ENCODE data around the gene IDI2.
"Not testable (repeated sequence)": the region's sequence is repeated elsewhere in the genome, so short reads cannot be mapped to it uniquely, and the experiment has no call there.

The IDI2 gene

DNA sequence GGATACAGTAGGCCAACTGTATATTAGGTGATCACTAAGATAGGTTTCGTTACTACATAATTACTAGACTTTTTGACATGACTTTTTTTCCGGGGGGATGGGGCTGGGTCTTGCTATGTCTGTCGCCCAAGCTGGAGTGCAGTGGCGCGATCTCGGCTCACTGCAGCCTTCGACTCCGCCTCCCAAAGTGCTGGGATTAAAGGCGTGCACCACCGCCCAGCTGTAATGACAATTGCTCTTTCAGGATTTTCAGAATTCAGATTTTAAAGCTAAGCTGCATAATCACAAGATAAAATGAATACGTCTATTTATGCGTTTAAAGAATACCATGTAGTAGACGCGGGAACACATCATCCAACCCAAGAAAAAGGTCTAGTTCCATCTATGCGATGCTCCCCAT is 22.3 kb upstream of the IDI2 start:
- peak; percentile 21 for DNase-seq (ENCODE audit: low read depth)

DNA sequence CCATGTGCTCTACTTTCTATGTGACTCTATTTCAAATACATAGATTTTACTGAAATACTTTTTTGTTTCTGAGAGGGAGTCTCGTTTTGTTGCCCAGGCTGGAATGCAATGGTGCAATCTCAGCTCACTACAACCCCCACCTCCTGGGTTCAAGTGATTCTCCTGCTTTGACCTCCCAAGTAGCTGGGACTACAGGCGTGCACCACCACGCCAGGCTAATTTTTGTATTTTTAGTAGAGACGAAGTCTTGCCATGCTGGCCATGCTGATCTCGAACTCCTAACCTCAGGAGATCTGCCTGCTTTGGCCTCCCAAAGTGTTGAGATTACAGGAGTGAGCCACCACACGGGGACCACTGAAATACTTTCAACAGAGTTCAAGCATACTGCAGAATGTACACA is 19.8 kb upstream of the IDI2 start:
- DNase-seq (ENCODE audit: low read depth), result no peak

DNA sequence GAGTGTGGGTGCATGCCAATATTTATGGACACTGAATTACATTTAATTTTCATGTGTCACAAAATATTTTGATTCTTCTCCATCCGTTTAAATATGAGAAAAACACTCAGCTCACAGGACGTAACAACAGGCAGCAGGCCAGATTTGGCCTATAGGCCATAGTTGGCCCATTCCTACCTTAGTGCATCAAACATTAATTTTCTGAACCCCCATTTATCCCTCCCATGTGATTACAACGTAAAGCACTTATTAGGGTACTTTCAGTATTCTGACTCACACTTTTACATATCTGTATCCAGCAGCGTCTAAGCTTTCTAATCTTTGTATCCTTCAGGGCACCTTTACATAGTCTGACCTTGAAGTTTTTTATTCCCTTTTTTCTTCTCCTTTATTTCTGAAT is 19.3 kb upstream of the IDI2 start:
- DNase-seq (ENCODE audit: low read depth), result no peak

DNA sequence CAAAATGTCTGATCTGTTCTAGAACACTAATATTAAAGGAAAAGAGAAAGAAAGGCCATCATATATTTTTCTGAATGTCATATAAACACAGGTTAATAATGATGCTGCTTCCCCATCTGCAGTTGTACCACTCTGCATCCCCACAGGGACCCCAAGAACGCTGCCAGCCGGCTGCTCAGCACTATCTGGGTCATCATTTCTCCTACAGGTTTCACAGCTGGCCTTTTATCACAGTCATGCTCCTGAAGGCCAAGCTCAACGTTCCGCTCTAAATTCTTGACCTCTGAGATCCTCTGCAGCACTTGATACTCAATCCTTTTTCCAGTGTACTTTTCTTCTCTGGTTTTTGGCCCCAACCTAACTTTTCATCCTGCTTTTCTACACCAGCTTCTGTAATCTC is 18.5 kb upstream of the IDI2 start:
- no peak for DNase-seq (ENCODE audit: low read depth)

DNA sequence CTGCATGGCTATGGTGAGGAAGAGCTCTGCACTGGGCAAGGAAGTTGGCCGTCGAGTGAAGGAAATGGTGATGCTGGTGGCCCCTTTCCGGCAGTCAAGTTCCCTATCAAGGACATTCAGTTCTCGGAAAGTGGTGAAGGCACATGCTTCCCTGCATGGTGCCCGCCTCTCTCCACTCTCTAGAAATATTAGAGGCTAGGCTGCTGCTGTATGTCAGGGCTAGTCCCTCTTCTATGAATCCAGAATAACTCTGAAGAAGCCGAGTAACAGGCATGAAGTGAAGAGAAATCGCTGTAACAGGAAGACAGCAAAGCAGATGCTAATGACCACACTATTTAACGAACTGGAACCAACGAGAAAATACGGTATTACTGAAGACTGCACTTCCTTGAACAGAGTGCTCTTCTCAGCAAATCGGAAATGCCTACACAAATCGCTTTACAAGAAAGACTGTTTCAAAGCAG is 17.9 kb upstream of the IDI2 start:
- DNase-seq (ENCODE audit: low read depth), result no peak

DNA sequence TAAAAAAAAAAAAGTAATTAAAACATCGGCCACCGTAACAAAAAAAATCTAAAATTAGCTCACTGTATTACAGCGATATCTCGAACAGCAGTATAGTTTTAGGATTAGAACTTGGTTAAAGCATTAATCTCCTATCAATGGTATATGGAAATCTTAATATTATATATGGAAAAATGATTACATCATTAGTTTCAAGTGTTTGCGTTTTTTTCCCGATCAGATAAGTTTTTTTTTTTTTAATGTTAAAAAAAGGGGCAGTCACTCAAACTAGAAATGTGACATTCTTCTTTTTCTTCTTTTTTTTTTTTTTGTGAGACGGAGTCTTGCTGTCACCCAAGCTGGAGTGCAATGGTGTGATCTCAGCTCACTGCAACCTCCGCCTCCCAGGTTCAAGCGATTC is 15.9 kb upstream of the IDI2 start:
- no peak for DNase-seq (ENCODE audit: low read depth)

DNA sequence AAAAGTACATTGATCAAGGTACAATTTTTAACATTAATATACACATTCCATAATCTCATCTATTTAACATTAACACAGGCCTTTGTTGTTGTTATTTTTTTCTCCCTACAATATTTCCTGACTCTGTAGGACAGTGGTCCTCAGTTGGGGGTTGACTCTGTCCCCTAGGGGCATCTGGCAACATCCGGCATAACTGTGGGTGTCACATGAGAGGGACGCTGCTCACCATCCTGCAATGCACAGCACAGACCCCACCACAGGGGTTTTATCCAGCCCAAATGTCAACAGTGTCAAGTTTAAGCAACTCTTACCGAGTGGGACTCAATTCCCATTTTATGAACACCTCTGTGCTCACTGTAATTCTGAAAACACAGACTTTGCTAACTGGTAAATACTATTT is 14.5 kb upstream of the IDI2 start:
- no peak for DNase-seq (ENCODE audit: low read depth)

DNA sequence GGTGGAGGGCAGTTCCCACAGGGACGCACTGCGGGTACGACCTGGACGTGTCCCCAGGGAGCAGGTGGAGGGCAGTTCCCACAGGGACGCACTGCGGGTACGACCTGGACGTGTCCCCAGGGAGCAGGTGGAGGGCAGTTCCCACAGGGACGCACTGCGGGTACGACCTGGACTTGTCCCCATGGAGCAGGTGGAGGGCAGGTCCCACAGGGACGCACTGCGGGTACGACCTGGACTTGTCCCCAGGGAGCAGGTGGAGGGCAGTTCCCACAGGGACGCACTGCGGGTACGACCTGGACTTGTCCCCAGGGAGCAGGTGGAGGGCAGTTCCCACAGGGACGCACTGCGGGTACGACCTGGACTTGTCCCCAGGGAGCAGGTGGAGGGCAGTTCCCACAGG is 13.1 kb upstream of the IDI2 start:
- not testable (repeated sequence) for DNase-seq (ENCODE audit: low read depth)

DNA sequence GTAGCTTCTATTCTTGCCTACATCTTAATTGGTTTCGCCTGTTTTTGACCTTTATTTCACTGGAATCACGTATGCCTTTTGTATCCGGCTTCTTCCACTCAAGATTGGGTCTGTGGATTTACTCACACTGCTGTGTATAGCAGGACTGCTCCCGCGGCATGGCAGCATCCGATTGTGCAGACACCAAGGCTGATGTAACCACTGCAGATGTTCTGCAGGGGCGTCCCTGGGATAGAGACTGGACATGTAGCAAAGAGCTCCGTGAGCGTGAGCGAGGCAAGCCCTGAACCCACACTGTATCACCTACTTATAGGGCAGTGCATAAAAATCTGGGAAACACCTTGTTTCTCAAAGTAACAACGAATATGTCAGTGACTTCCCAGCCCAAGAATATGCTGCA is 11.4 kb upstream of the IDI2 start:
- no peak for DNase-seq (ENCODE audit: low read depth)

DNA sequence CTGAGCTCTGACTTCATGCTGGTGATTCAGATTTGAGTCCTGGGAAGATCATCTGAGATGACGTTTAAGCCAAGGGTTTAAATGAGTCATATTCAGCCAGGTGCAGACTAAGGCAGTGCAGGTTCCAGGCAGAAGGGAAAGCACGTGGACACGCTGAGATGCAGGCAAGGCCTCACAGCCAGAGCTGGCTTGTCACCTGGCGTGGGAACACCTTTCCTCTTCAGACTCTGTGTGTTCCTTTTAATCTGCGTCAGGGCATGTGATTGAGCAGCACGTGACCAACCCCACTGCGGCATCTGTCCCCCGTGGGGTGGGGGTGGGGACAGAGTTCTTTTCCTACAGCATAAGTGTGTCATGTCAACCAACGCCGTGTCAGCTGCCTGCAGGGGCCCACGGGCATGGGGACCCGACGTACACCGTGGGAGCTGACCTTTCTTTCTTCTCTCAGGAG is 10.7 kb upstream of the IDI2 start:
- peak; percentile 71 for DNase-seq (ENCODE audit: low read depth)

DNA sequence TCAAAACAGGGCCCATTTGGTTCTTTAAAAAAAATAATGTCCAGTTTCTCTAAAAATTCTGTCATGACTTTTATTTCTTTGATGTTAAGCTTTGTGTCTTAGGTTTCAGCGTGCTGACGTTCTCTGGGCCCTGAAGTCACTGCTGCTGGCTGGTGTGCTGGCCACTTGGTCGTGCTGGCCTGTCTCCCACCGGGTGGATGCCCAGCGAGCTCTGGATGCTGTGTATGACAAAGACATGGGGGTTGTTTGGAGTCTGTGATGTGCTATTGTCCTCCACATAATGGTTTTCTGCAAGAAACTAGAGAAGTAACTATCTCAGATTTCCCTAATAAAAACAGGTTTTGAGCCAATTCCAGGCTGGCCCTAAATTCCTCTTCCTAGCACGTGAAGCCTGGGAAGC is 9.5 kb upstream of the IDI2 start:
- no peak for DNase-seq (ENCODE audit: low read depth)

DNA sequence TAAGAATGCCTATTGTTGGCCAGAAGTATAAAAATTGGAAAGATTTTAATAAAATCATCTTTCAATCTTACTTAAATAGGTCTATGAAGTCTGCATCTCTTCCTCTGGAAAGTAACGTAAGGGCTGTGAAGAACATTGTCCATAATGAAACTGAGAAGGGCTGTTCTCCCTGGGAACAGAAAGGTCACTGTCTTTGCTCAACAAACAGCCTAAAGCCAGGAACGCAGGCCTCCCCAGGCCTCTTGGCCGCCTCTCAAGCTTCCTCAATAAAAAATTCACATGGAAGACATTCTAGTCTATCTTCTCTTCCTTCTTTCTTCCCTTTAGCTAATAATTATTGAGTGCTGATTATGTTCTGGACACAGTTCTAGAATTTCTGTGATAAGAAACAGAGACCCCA is 9.1 kb upstream of the IDI2 start:
- DNase-seq (ENCODE audit: low read depth), result no peak

DNA sequence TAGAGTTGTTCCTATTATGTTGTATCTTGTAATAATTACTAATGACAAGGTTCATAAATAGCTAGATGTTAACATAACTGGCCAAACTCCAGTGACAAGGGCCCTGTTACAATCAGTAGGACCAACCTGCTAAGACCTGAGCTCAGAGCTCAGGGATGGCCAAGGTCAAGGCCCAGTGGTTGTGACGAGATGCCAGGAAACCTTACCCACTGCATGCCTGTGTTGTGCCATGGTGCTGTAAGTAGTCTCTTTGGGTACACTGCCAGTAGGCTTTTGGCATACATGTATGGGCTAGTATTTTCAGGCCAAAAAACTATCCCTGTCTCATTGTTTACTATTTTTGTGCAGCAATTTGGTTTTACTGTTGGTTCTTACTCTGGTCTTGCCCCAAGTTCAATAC is 7.9 kb upstream of the IDI2 start:
- DNase-seq (ENCODE audit: low read depth), result no peak

DNA sequence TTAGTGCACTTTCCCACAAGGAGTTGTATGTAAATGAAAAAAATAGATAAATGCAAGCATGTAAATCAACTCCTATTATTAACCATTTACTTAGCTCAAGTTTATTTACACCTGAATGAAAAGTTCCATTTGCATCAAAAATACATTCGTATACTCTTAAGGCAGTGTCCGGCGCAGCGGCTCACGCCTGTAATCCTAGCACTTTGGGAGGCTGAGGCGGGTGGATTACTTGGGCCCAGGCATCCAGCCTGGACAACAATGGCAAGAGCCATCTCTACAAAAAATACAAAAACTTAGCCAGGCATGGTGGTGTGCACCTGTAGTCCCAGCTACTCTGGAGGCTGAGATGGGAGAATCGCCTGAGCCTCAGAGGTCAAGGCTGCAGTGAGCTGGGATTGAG is 4.2 kb upstream of the IDI2 start:
- DNase-seq (ENCODE audit: low read depth), result no peak

DNA sequence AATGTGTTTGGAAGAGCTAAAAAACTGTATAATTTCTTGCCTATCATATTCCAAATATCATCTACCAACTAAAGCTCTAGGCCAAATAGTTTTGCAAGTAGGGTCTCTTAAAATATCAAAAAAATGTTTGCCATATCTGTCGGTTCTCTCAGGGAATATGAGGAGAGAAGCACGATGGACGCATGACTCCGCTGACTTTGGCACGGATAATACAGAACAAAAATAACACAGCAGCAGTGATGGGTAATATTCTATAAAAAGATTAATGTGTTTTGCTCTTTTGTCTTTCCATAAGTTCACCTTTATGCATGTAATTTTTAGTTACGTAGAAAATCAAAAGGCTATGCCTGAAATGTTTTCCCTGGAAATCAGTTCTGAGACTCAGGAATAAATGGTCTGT is 919 bp upstream of the IDI2 start:
- no peak for DNase-seq (ENCODE audit: low read depth)

DNA sequence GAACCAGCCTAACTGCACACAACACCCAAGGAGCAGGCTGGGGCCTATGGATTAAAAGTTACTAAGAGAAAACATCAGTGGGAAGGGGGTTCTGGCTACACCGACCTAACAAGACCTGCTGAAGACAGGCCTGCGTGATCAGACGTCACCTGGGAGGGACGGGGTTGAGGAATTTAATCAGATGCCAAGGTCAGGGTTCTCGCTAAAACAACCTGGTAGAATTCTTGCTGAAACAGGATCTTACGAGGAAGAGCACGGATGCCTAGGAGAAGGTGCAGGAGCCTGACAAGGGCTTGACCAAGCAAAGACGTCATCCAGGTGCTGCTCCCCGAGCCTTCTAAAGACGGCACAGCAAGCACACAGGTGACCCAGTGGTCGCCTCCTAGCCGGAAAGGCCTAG is 1.6 kb downstream of the IDI2 start:
- no peak for DNase-seq (ENCODE audit: low read depth)

DNA sequence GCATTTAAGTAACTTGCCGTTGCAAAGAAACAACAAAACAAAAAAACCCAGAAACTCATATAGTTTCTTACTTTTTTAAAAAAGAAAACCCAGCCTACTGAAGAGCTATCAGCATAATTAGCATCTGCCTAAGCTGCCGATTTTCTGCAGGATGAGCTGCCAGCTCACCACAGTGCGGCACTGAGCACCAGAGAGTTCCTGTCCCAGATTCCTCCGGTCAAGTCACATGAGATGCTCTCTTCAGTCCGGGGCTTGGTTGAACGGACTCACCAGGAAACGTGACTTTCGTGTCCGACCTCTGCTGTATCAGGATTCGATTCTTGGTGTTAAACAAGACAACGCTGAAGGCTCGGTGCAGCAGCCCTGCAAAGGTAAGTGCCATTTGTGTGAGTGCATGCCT is 3.2 kb downstream of the IDI2 start:
- DNase-seq (ENCODE audit: low read depth), result no peak

DNA sequence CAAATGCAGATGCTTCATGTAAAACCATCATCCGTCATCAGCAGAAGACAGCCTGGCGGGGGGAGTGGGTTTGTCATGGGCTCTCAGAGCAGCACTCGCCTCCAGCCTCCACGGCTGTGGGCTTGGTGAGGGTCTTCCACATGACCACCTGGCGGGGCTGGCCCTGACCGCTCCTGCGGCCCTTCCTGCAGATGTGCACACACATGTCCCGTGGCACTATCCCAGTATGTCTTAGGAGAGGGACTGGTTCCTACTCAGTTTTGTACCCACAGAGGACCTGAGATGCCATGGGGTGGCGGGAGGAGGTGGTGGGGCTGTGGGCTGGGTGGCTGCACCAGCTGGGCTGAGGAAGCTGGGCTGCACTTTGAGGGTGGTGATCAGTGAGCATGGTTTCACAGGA is 4.7 kb downstream of the IDI2 start:
- no peak for DNase-seq (ENCODE audit: low read depth)

DNA sequence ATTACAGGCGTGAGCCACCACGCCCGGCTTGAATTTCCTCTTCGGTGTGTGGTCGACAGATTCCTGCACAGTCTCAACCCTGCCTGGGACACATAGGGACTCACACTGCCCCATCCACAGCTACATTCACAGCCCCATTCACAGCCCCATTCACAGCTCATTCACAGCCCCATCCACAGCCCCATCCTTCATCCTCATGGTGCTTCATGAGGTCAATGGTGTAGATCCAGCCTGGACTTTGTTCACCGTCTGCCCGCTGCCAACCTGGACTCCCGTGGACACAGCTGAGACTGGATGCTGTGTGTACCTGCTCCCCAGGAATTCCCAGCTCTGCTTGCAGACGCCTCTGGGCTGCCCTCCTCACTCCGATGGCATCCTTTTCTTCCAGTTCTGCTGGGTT is 5.2 kb downstream of the IDI2 start:
- no peak for DNase-seq (ENCODE audit: low read depth)

DNA sequence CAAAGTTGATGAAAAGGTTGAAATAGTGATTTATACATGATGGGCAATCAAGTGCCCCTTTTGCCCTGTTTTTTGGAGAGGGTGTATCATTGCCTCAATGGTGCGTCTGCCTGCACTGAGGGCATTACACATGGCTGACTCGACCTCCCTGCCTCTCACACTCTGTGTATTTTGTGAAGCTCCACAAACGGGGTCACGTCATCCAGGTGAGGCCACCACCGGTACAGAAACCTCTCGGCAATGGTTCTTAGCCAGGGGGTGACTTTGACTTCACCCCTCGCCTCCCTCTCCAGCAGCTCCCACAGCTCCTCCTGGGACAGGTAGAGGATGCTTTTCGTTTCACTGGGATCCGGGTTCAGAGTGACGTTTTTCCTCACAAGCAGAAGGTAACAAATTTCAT is 6.3 kb downstream of the IDI2 start:
- DNase-seq (ENCODE audit: low read depth), result no peak

DNA sequence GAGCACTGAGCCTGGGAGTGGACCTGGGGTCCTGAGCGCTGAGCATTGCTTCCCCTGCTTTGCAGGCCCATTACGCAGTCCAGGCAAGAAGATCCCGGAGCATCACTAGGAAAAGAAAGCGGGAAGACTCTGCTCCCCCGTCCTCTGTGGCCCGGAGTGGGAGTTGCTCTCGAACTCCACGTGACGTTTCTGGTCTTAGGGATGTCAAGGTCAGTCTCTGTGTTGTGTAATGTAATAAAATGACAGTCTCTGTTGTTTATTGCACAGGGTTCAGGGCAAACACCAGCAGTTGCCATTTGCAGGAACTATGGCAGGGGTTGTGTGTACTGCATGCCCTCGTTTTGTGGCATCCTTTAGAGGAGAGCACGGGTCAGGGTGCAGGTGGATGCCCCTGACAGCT is 10.0 kb downstream of the IDI2 start:
- DNase-seq (ENCODE audit: low read depth), result no peak

DNA sequence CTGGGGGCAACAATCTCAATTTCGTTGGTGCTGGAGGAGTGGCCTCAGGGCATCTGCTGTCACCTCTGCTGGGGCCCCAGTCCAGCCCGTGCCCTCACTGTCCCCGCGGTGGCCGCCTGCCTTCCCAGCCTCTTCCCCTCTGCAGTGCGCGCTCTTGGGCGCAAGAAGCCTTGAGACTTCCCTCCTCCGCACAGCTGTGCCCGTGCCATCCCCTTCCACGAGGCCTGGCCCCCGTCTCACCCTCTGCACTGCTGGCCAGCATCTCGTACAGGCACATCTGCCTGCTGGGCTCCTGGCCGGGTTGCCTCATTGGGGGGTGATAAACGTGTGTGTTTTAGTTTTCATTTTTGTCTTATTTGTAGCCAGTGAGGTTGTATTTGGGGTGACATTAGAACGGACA is 14.0 kb downstream of the IDI2 start:
- no peak for DNase-seq (ENCODE audit: low read depth)

DNA sequence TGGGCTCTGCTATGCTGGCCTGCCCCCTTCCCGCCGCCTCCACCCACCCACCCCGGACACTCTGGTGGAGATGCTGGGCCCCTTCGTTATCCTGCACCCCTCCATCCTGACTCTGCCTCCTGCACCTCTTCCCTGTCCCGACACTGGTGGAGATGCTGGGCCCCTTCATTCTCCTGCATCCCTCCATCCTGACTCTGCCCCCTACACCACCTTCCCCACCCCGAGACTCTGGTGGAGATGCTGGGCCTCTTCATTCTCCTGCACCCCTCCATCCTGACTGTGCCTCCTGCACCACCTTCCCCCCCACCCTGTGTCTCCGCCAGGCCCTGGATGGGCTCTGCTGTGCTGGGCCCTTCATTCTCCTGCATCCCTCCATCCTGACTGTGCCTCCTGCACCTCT is 15.0 kb downstream of the IDI2 start:
- no peak for DNase-seq (ENCODE audit: low read depth)

DNA sequence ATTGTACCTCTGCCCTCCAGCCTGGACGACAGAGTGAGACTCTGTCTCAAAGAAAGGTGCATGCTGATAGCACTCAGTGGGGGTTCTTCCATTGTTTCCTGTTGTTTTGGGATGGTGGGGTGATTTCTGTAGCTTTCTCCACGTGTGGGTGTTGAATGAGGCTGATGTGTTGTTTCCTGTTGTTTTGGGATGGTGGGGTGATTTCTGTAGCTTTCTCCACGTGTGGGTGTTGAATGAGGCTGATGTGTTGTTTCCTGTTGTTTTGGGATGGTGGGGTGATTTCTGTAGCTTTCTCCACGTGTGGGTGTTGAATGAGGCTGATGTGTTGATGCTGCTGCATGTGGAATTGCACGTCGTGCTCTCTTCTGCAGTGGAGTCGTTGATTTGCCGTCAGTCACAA is 15.7 kb downstream of the IDI2 start:
- DNase-seq (ENCODE audit: low read depth), result not testable (repeated sequence)

DNA sequence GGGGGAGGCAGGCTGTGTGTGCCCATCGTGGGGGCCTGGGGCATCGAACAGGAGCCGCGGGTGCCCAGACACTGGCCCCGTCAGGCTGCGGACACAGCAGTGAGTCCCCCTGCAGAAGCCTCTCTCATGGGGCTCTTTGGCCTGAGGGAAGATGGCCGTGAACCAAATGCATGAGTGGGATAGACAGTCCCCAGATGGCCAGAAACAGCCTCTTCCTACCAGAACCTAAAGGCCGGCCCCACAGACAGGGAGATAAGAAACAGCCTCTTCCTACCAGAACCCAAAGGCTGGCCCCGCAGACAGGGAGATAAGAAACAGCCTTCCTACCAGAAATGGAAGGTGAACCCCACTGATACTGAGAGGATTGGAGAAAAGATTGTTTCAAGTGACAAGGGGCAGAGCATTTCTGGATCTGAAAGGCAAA is 16.6 kb downstream of the IDI2 start:
- no peak for DNase-seq (ENCODE audit: low read depth)
